Fibroblast of lung (primary cell): ENCODE measurements around the gene ZNF322. TPM values are rescaled to one million over a fixed set of nuclear protein-coding genes. Genes with fewer than 3 reads are reported as not detected.

Experiments used
- DNase-seq, 2 donors: peaks; one replicate each; pipeline versions ENCODE4 v3.0.0 to v3.0.0-alpha.2; 2010; ENCODE audit warnings: low read depth in 2 of 2
- H2AFZ ChIP-seq: 2 replicates; pipeline ENCODE4 v1.5.1; 2012; ENCODE audit warnings: low read length, control low read depth, inconsistent platforms
- H3K27ac ChIP-seq: 2 replicates; pipeline ENCODE4 v1.5.1; 2011; ENCODE audit warnings: low read length, control low read depth; ENCODE audit not compliant: insufficient read depth
- H3K27me3 ChIP-seq: 2 replicates; pipeline ENCODE4 v1.5.1; 2011; ENCODE audit warnings: mild to moderate bottlenecking, low read length; ENCODE audit not compliant: control insufficient read depth, insufficient read depth
- H3K36me3 ChIP-seq: 2 replicates; pipeline ENCODE4 v1.5.1; 2011; ENCODE audit warnings: low read length; ENCODE audit not compliant: control insufficient read depth, insufficient read depth
- H3K4me1 ChIP-seq: 2 replicates; pipeline ENCODE4 v1.5.1; 2011; ENCODE audit warnings: low read length; ENCODE audit not compliant: control insufficient read depth, insufficient read depth; ENCODE audit errors: extremely low read depth
- H3K4me2 ChIP-seq: 2 replicates; pipeline ENCODE4 v1.5.1; 2011; ENCODE audit warnings: low read length, control low read depth; ENCODE audit not compliant: insufficient read depth; ENCODE audit errors: extremely low read depth
- H3K4me3 ChIP-seq, 4 experiments: fragments of 200-600 bp in 1 of 4; sonication (generic) in 1 of 4; replicated peaks in 1 of 4; 2 replicates each; pipeline ENCODE4 v1.5.1; 2011 to 2016; ENCODE audit warnings: low read length in 4 of 4, low read depth in 3 of 4, mild to moderate bottlenecking in 3 of 4, control low read depth in 2 of 4, inconsistent platforms in 1 of 4, mixed read lengths in 1 of 4; ENCODE audit not compliant: insufficient read depth in 1 of 4; ENCODE audit errors: control extremely low read depth in 1 of 4
- H3K79me2 ChIP-seq: 2 replicates; pipeline ENCODE4 v1.5.1; 2012; ENCODE audit warnings: mild to moderate bottlenecking, low read length, inconsistent platforms; ENCODE audit not compliant: control insufficient read depth, insufficient read depth
- H3K9ac ChIP-seq: 2 replicates; pipeline ENCODE4 v1.5.1; 2011; ENCODE audit warnings: mild to moderate bottlenecking, low read length, control low read depth; ENCODE audit not compliant: insufficient read depth
- H3K9me3 ChIP-seq: 2 replicates; pipeline ENCODE4 v1.5.1; 2012; ENCODE audit warnings: low read depth, low read length; ENCODE audit not compliant: control insufficient read depth, insufficient read depth
- H4K20me1 ChIP-seq: 2 replicates; pipeline ENCODE4 v1.5.1; 2011; ENCODE audit warnings: low read length; ENCODE audit not compliant: control insufficient read depth, insufficient read depth; ENCODE audit errors: extremely low read depth
- EZH2 ChIP-seq: IDR thresholded peaks from 2 replicates; pipeline ENCODE4 v1.5.1; 2012; ENCODE audit warnings: low read length, control low read depth, mild to moderate bottlenecking; ENCODE audit errors: missing control alignments
- polyA plus RNA-seq, 2 donors: library from polyadenylated mRNA; depleted of rRNA in 1 of 2; stranded (reverse) in 1 of 2; unstranded in 1 of 2; fragments of >200 nt; gene quantifications; 2 replicates each; pipeline ENCODE4 v1.2.1, GENCODE V29; 2011 to 2012; ENCODE audit warnings: missing spikeins in 1 of 2
- total RNA-seq: library from RNA; depleted of rRNA; stranded (reverse); fragments of >200 nt; gene quantifications from 2 replicates; pipeline ENCODE4 v1.2.1, GENCODE V29; 2014
- TF ChIP-seq, protein P1 (sequence below), 2 donors: IDR thresholded peaks in 1 of 2; conservative IDR thresholded peaks in 1 of 2; 1 replicate in 1 of 2; 2 replicates in 1 of 2; pipeline ENCODE4 v1.5.1; 2011 to 2012; ENCODE audit warnings: low read length in 2 of 2, control low read depth in 1 of 2, inconsistent platforms in 1 of 2, low read depth in 1 of 2, mild to moderate bottlenecking in 1 of 2

The ZNF322 gene
- total and polyA plus RNA-seq, 2 donors (not counting 1 experiment from before 2014, with no cell fraction given): 13.3 to 17.3 TPM

DNA sequence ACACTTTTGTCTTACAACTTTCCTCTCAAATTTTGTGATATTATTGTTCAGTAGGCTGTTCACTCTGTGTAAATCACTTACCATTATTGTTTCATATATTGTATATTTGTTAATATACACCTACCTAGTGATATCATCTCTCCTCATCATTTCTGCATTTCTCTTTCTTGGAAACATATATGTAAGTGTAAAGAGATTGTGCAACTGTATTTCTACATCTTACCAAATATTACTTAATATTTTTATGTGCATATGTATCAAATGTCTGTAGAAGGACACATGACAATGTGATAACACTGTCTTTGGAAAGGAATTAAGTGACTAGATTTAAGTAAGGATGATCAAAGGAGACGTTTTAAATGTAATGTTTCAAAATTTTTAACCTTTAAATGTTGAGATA, 30.2 kb downstream of the ZNF322 start:
- Histone ChIP-seq H3K4me1 (no peaks in the 10 kb centered on the region), H3K27ac (no peak overlapping the region), H3K4me2 (no peak overlapping the region), H3K36me3 (no peaks in the 10 kb centered on the region), H4K20me1 (no peaks in the 10 kb centered on the region), H3K4me3 (no peak overlapping the region), H3K27me3 (no peaks in the 10 kb centered on the region), H3K9ac (no peak overlapping the region), H2AFZ (no peak overlapping the region), H3K79me2 (no peaks in the 10 kb centered on the region), H3K9me3 (no peaks in the 10 kb centered on the region)
- no peak for DNase-seq
- TF ChIP-seq EZH2: no peak
- TF ChIP-seq, protein P1, sequence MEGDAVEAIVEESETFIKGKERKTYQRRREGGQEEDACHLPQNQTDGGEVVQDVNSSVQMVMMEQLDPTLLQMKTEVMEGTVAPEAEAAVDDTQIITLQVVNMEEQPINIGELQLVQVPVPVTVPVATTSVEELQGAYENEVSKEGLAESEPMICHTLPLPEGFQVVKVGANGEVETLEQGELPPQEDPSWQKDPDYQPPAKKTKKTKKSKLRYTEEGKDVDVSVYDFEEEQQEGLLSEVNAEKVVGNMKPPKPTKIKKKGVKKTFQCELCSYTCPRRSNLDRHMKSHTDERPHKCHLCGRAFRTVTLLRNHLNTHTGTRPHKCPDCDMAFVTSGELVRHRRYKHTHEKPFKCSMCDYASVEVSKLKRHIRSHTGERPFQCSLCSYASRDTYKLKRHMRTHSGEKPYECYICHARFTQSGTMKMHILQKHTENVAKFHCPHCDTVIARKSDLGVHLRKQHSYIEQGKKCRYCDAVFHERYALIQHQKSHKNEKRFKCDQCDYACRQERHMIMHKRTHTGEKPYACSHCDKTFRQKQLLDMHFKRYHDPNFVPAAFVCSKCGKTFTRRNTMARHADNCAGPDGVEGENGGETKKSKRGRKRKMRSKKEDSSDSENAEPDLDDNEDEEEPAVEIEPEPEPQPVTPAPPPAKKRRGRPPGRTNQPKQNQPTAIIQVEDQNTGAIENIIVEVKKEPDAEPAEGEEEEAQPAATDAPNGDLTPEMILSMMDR (conservative IDR thresholded peaks at IDR 0.05 in 1 of 2, IDR thresholded peaks at IDR 0.05 in 1 of 2; ENCODE audit: low read depth in 1 of 2, low read length in 2 of 2): no peak

DNA sequence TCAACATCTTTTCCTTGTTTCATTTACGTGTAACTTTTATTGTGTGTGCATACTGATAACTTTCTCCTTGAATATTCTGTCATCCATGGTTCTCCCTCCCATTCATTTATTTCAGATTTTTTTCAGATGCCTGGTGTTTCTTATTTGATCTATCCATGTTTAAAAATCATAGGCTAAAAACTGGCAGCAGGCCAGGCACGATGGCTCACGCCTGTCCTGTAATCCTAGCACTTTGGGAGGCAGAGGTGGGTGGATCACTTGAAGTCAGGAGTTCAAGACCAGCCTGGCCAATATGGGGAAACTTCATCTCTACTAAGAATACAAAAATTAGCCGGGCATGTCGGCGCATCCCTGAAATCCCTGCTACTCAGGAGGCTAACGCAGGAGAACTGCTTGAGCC, 31.7 kb downstream of the ZNF322 start:
- H2AFZ ChIP-seq: no peak overlapping the region
- no peak overlapping the region for H3K27ac ChIP-seq
- H3K4me3 ChIP-seq: no peak overlapping the region
- H3K9me3 ChIP-seq: no peaks in the 10 kb centered on the region
- no peaks in the 10 kb centered on the region for H3K4me1 ChIP-seq
- no peak overlapping the region for H3K4me2 ChIP-seq
- DNase-seq: no peak
- H3K79me2 ChIP-seq: no peaks in the 10 kb centered on the region
- no peak overlapping the region for H3K9ac ChIP-seq
- no peaks in the 10 kb centered on the region for H4K20me1 ChIP-seq
- H3K27me3 ChIP-seq: no peaks in the 10 kb centered on the region
- no peaks in the 10 kb centered on the region for H3K36me3 ChIP-seq
- no peak for TF ChIP-seq EZH2
- TF ChIP-seq, protein P1 (conservative IDR thresholded peaks at IDR 0.05 in 1 of 2, IDR thresholded peaks at IDR 0.05 in 1 of 2; ENCODE audit: low read depth in 1 of 2, low read length in 2 of 2): no peak

GRCh38 chr6:26624557-26624956, 35.0 kb downstream of the ZNF322 start:
- Histone ChIP-seq H4K20me1 (no peaks in the 10 kb centered on the region), H3K36me3 (no peaks in the 10 kb centered on the region)
- TF ChIP-seq, protein P1 (conservative IDR thresholded peaks at IDR 0.05 in 1 of 2, IDR thresholded peaks at IDR 0.05 in 1 of 2; ENCODE audit: low read depth in 1 of 2, low read length in 2 of 2): no peak
- TF ChIP-seq EZH2: no peak

More at GRCh38 chr6:26624557-26624956, 35.0 kb downstream of the ZNF322 start:
- Histone ChIP-seq H3K9me3 (no peaks in the 10 kb centered on the region), H3K4me1 (no peaks in the 10 kb centered on the region), H3K4me2 (no peak overlapping the region), H3K27ac (no peak overlapping the region), H3K9ac (no peak overlapping the region), H3K4me3 (no peak overlapping the region), H3K79me2 (no peaks in the 10 kb centered on the region), H3K27me3 (no peaks in the 10 kb centered on the region), H2AFZ (no peak overlapping the region)
- DNase-seq: no peak
